H9 (cell line): ENCODE data around the gene RANGAP1. TPM values are rescaled to one million over a fixed set of nuclear protein-coding genes. Genes with fewer than 3 reads are reported as not detected.

ENCODE experiments used
- DNase-seq: peaks from one replicate; pipeline ENCODE4 v3.0.0-alpha.2; 2017
- H2AFZ ChIP-seq: one replicate; pipeline ENCODE4 v1.6.1; 2013; ENCODE audit warnings: mild to moderate bottlenecking, low read length, control low read depth, moderate library complexity
- H2AK5ac ChIP-seq: 2 replicates; pipeline ENCODE4 v1.6.1; 2013; ENCODE audit warnings: low read length, control low read depth, mixed read lengths; ENCODE audit not compliant: insufficient read length
- H2BK120ac ChIP-seq: one replicate; pipeline ENCODE4 v1.6.1; 2013; ENCODE audit warnings: low read depth, mild to moderate bottlenecking, low read length, control low read depth, inconsistent platforms; ENCODE audit not compliant: poor library complexity, severe bottlenecking
- H2BK12ac ChIP-seq: 2 replicates; pipeline ENCODE4 v1.6.1; 2013; ENCODE audit warnings: low read length, control low read depth, mixed read lengths, low read depth; ENCODE audit not compliant: insufficient read length
- H2BK15ac ChIP-seq: 2 replicates; pipeline ENCODE4 v1.6.1; 2013; ENCODE audit warnings: low read depth, low read length, control low read depth
- H2BK20ac ChIP-seq: one replicate; pipeline ENCODE4 v1.6.1; 2013; ENCODE audit warnings: low read depth, mild to moderate bottlenecking, low read length, control low read depth, inconsistent platforms; ENCODE audit not compliant: poor library complexity, severe bottlenecking
- H2BK5ac ChIP-seq: 2 replicates; pipeline ENCODE4 v1.6.1; 2013; ENCODE audit warnings: low read length, control low read depth, mixed read lengths; ENCODE audit not compliant: insufficient read length
- H3K14ac ChIP-seq: 2 replicates; pipeline ENCODE4 v1.6.1; 2013; ENCODE audit warnings: low read length, control low read depth; ENCODE audit not compliant: insufficient read depth
- H3K18ac ChIP-seq: 2 replicates; pipeline ENCODE4 v1.6.1; 2013; ENCODE audit warnings: low read depth, mild to moderate bottlenecking, mixed read lengths, low read length, control low read depth; ENCODE audit not compliant: insufficient read length
- H3K23ac ChIP-seq: 2 replicates; pipeline ENCODE4 v1.6.1; 2013; ENCODE audit warnings: low read length, control low read depth, mixed read lengths, low read depth; ENCODE audit not compliant: insufficient read length
- H3K23me2 ChIP-seq: 2 replicates; pipeline ENCODE4 v1.6.1; 2013; ENCODE audit warnings: low read depth, mild to moderate bottlenecking, mixed read lengths, low read length, control low read depth; ENCODE audit not compliant: insufficient read length, poor library complexity, severe bottlenecking
- H3K27ac ChIP-seq: 2 replicates; pipeline ENCODE4 v1.5.1; 2013; ENCODE audit warnings: low read length, control low read depth, mixed read lengths, low read depth; ENCODE audit not compliant: insufficient read length
- H3K27me3 ChIP-seq: 2 replicates; pipeline ENCODE4 v1.6.1; 2013; ENCODE audit warnings: low read length, control low read depth, inconsistent platforms; ENCODE audit not compliant: insufficient read depth
- H3K4ac ChIP-seq: 2 replicates; pipeline ENCODE4 v1.6.1; 2013; ENCODE audit warnings: low read depth, mild to moderate bottlenecking, control low read depth, inconsistent platforms, low read length, moderate library complexity
- H3K4me1 ChIP-seq: 2 replicates; pipeline ENCODE4 v1.6.1; 2013; ENCODE audit warnings: low read length, control low read depth, inconsistent platforms; ENCODE audit not compliant: insufficient read depth
- H3K4me2 ChIP-seq: 2 replicates; pipeline ENCODE4 v1.6.1; 2013; ENCODE audit warnings: low read length, control low read depth, mixed read lengths; ENCODE audit not compliant: insufficient read length, insufficient read depth
- H3K56ac ChIP-seq: 2 replicates; pipeline ENCODE4 v1.6.1; 2013; ENCODE audit warnings: low read depth, mild to moderate bottlenecking, mixed read lengths, low read length, control low read depth; ENCODE audit not compliant: insufficient read length
- H3K79me1 ChIP-seq: 2 replicates; pipeline ENCODE4 v1.6.1; 2013; ENCODE audit warnings: low read depth, mild to moderate bottlenecking, moderate library complexity, low read length, control low read depth, inconsistent platforms; ENCODE audit not compliant: insufficient read depth, poor library complexity, severe bottlenecking
- H3K79me2 ChIP-seq: 2 replicates; pipeline ENCODE4 v1.6.1; 2013; ENCODE audit warnings: low read length, control low read depth, inconsistent platforms; ENCODE audit not compliant: insufficient read depth
- H3K9ac ChIP-seq: 2 replicates; pipeline ENCODE4 v1.6.1; 2013; ENCODE audit warnings: low read length, control low read depth, mixed read lengths; ENCODE audit not compliant: insufficient read length; ENCODE audit errors: extremely low read depth
- H3K9me3 ChIP-seq: one replicate; pipeline ENCODE4 v1.6.1; 2013; ENCODE audit warnings: low read depth, low read length, inconsistent platforms; ENCODE audit not compliant: control insufficient read depth
- H3T11ph ChIP-seq: one replicate; pipeline ENCODE4 v1.6.1; 2013; ENCODE audit warnings: mild to moderate bottlenecking, low read length, control low read depth, inconsistent platforms
- H4K20me1 ChIP-seq: one replicate; pipeline ENCODE4 v1.6.1; 2013; ENCODE audit not compliant: control insufficient read depth, insufficient read length, insufficient read depth
- H4K5ac ChIP-seq: 2 replicates; pipeline ENCODE4 v1.6.1; 2013; ENCODE audit warnings: low read depth, mild to moderate bottlenecking, mixed read lengths, low read length, control low read depth; ENCODE audit not compliant: insufficient read length
- H4K8ac ChIP-seq: replicated peaks from 2 replicates; pipeline ENCODE4 v1.6.1; 2013; ENCODE audit warnings: low read length, control low read depth, mixed read lengths, low read depth; ENCODE audit not compliant: insufficient read length
- H4K91ac ChIP-seq: 2 replicates; pipeline ENCODE4 v1.6.1; 2013; ENCODE audit warnings: low read depth, mild to moderate bottlenecking, moderate library complexity, mixed read lengths, low read length, control low read depth; ENCODE audit not compliant: insufficient read length
- H3K27ac Mint-ChIP-seq, 3 experiments: 2 replicates in 2 of 3; 3 replicates in 1 of 3; pipeline ENCODE4 v1.8.0; 2020 to 2021; ENCODE audit warnings: mixed read lengths in 3 of 3, mild to moderate bottlenecking in 1 of 3, moderate library complexity in 1 of 3
- H3K27me3 Mint-ChIP-seq: 2 replicates; pipeline ENCODE4 v1.8.0; 2021; ENCODE audit warnings: low read depth, mild to moderate bottlenecking, moderate library complexity, mixed read lengths
- H3K36me3 Mint-ChIP-seq, 3 experiments: 2 replicates in 2 of 3; 3 replicates in 1 of 3; pipeline ENCODE4 v1.8.0; 2020 to 2021; ENCODE audit warnings: low read depth in 3 of 3, mixed read lengths in 3 of 3; ENCODE audit not compliant: insufficient read depth in 1 of 3
- H3K4me1 Mint-ChIP-seq, 2 experiments: 2 replicates each; pipeline ENCODE4 v1.8.0; 2020; ENCODE audit warnings: mixed read lengths in 2 of 2
- H3K4me3 Mint-ChIP-seq, 2 experiments: 2 replicates in 1 of 2; 3 replicates in 1 of 2; pipeline ENCODE4 v1.8.0; 2020 to 2021; ENCODE audit warnings: mild to moderate bottlenecking in 2 of 2, mixed read lengths in 2 of 2, moderate library complexity in 1 of 2
- H3K9me3 Mint-ChIP-seq, 2 experiments: 2 replicates in 1 of 2; 3 replicates in 1 of 2; pipeline ENCODE4 v1.8.0; 2020; ENCODE audit warnings: mild to moderate bottlenecking in 2 of 2, mixed read lengths in 2 of 2, moderate library complexity in 1 of 2
- CTCF ChIP-seq: fragments of 200-600 bp; sonication (generic); conservative IDR thresholded peaks from 3 replicates; pipeline ENCODE4 v1.8.0; 2021; ENCODE audit warnings: antibody characterized with exemption, mild to moderate bottlenecking
- WGBS: extraction: QIAGEN DNeasy Blood & Tissue Kit; methylation state at CpG from one replicate; pipeline ENCODE4 v1.1.7; 2013; ENCODE audit warnings: missing lambda C conversion rate, low lambda C conversion rate, mixed read lengths; ENCODE audit not compliant: insufficient read length; ENCODE audit errors: extremely low coverage; 5-methylcytosine and 5-hydroxymethylcytosine counted together
- total RNA-seq: library from RNA; stranded (reverse); gene quantifications from 2 replicates; pipeline ENCODE4 v1.2.1, GENCODE V29; 2021

Gene RANGAP1
- total RNA-seq, 1 experiment from 2014 or later = 130 TPM

GRCh38 chr22:41249442-41249841 lies 36.5 kb downstream of the RANGAP1 start:
- H2BK15ac ChIP-seq = no peak overlapping the region
- no CpG with 5 or more reads among the region's 14 CpGs for WGBS
- H2AFZ ChIP-seq = no peak overlapping the region
- H3K27me3 ChIP-seq = no peaks in the 10 kb centered on the region
- H3K4me2 ChIP-seq = no peak overlapping the region
- H3K79me2 ChIP-seq = no peaks in the 10 kb centered on the region
- no peak for TF ChIP-seq CTCF
- H3K27ac ChIP-seq = no peak overlapping the region
- no peak overlapping the region for H3K9ac ChIP-seq
- H3K36me3 Mint-ChIP-seq = peaks cover 31 to 85% (median 63%) of the 10 kb centered on the region in 3 experiments; a peak in 6 of 7 replicates
- H4K8ac ChIP-seq = no peak overlapping the region
- H3K27ac Mint-ChIP-seq = no peak overlapping the region
- no peaks in the 10 kb centered on the region for H3K27me3 Mint-ChIP-seq
- H2BK12ac ChIP-seq = no peak overlapping the region
- H3K14ac ChIP-seq = no peak overlapping the region
- no peak overlapping the region for H3T11ph ChIP-seq
- H2BK120ac ChIP-seq = no peak overlapping the region
- DNase-seq = no peak
- H2BK20ac ChIP-seq = no peak overlapping the region
- no peaks in the 10 kb centered on the region for H4K20me1 ChIP-seq
- no peaks in the 10 kb centered on the region for H3K23me2 ChIP-seq
- no peak overlapping the region for H4K5ac ChIP-seq
- H3K4ac ChIP-seq = no peak overlapping the region
- no peak overlapping the region for H3K18ac ChIP-seq
- no peak overlapping the region for H4K91ac ChIP-seq
- H3K9me3 Mint-ChIP-seq = no peaks in the 10 kb centered on the region
- no peaks in the 10 kb centered on the region for H3K79me1 ChIP-seq
- H2AK5ac ChIP-seq = no peak overlapping the region
- no peaks in the 10 kb centered on the region for H3K4me1 ChIP-seq
- H3K4me3 Mint-ChIP-seq = no peak overlapping the region
- no peaks in the 10 kb centered on the region for H3K4me1 Mint-ChIP-seq
- no peaks in the 10 kb centered on the region for H3K9me3 ChIP-seq
- no peak overlapping the region for H3K56ac ChIP-seq
- H3K23ac ChIP-seq = no peak overlapping the region
- H2BK5ac ChIP-seq = no peak overlapping the region
